GM23338 (cell line): ENCODE data around the gene SGK1. TPM values are rescaled to one million over a fixed set of nuclear protein-coding genes. Genes with fewer than 3 reads are reported as not detected.

ENCODE experiments used
- ATAC-seq: fragments of 200-7000 bp; cut with Tn5 transposase; 3 replicates; pipeline ENCODE4 v1.9.1; 2020
- DNase-seq: peaks from one replicate; pipeline ENCODE4 v3.0.0-alpha.2; 2015; ENCODE audit warnings: low spot score
- H2AFZ ChIP-seq: fragments of 200-600 bp; sonication (generic); 2 replicates; pipeline ENCODE4 v1.8.0; 2016; ENCODE audit warnings: antibody characterized with exemption, mild to moderate bottlenecking, moderate library complexity
- H3F3A ChIP-seq: fragments of 200-600 bp; sonication (generic); replicated peaks from 2 replicates; pipeline ENCODE4 v1.8.0; 2017; ENCODE audit warnings: antibody characterized with exemption, mixed run types, low read depth
- H3K27ac ChIP-seq: fragments of 200-600 bp; sonication (generic); 2 replicates; pipeline ENCODE4 v1.6.1; 2016; ENCODE audit warnings: low read depth
- H3K27me3 ChIP-seq: fragments of 200-600 bp; sonication (generic); 2 replicates; pipeline ENCODE4 v1.8.0; 2016; ENCODE audit warnings: mild to moderate bottlenecking, mixed run types, moderate library complexity; ENCODE audit not compliant: insufficient read depth
- H3K36me3 ChIP-seq: fragments of 200-600 bp; sonication (generic); 2 replicates; pipeline ENCODE4 v1.8.0; 2016; ENCODE audit warnings: mild to moderate bottlenecking; ENCODE audit not compliant: insufficient read depth
- H3K4me1 ChIP-seq: fragments of 200-600 bp; sonication (generic); 2 replicates; pipeline ENCODE4 v1.8.0; 2016; ENCODE audit warnings: mild to moderate bottlenecking, moderate library complexity; ENCODE audit not compliant: insufficient read depth
- H3K4me2 ChIP-seq: fragments of 200-600 bp; sonication (generic); 2 replicates; pipeline ENCODE4 v1.7.1; 2017; ENCODE audit warnings: mixed run types
- H3K4me3 ChIP-seq: fragments of 200-600 bp; sonication (generic); 2 replicates; pipeline ENCODE4 v1.6.1; 2016; ENCODE audit warnings: mixed run types
- H3K79me2 ChIP-seq: fragments of 200-600 bp; sonication (generic); replicated peaks from 2 replicates; pipeline ENCODE4 v1.8.0; 2017; ENCODE audit warnings: mild to moderate bottlenecking; ENCODE audit not compliant: insufficient read depth
- H3K9me2 ChIP-seq: fragments of 200-600 bp; sonication (generic); 2 replicates; pipeline ENCODE4 v1.8.0; 2017; ENCODE audit not compliant: insufficient read depth
- H4K20me1 ChIP-seq: fragments of 200-600 bp; sonication (generic); replicated peaks from 2 replicates; pipeline ENCODE4 v1.8.0; 2017; ENCODE audit warnings: mild to moderate bottlenecking; ENCODE audit not compliant: insufficient read depth
- H3K27ac Mint-ChIP-seq: 2 replicates; pipeline ENCODE4 v1.8.0; 2020; ENCODE audit warnings: inconsistent platforms, mild to moderate bottlenecking, moderate library complexity, mixed read lengths
- H3K27me3 Mint-ChIP-seq: 3 replicates; pipeline ENCODE4 v1.8.0; 2022; ENCODE audit warnings: low read depth, mild to moderate bottlenecking, moderate library complexity, mixed read lengths, inconsistent platforms; ENCODE audit not compliant: insufficient read depth, poor library complexity
- H3K36me3 Mint-ChIP-seq: 3 replicates; pipeline ENCODE4 v1.8.0; 2021; ENCODE audit warnings: low read depth, mild to moderate bottlenecking, inconsistent platforms, moderate library complexity, mixed read lengths
- H3K4me1 Mint-ChIP-seq: 3 replicates; pipeline ENCODE4 v1.8.0; 2020; ENCODE audit warnings: mild to moderate bottlenecking, inconsistent platforms, mixed read lengths
- H3K4me3 Mint-ChIP-seq: 3 replicates; pipeline ENCODE4 v1.8.0; 2021; ENCODE audit warnings: moderate library complexity, mild to moderate bottlenecking, inconsistent platforms, mixed read lengths
- H3K9me3 Mint-ChIP-seq: 3 replicates; pipeline ENCODE4 v1.8.0; 2020; ENCODE audit warnings: moderate library complexity, mild to moderate bottlenecking, inconsistent platforms, mixed read lengths
- CREB1 ChIP-seq: fragments of 250-450 bp; sonication (Bioruptor Pico); IDR thresholded peaks from 2 replicates; pipeline ENCODE4 v1.5.0; 2020; ENCODE audit warnings: low read depth, mild to moderate bottlenecking, moderate library complexity
- EZH2 ChIP-seq: fragments of 200-600 bp; sonication (generic); IDR thresholded peaks from one replicate; pipeline ENCODE4 v1.8.0; 2017; ENCODE audit warnings: antibody characterized with exemption, mild to moderate bottlenecking, low read depth; ENCODE audit not compliant: unreplicated experiment
- EZH2phosphoT487 ChIP-seq: fragments of 200-600 bp; sonication (generic); IDR thresholded peaks from one replicate; pipeline ENCODE4 v1.8.1; 2018; ENCODE audit warnings: antibody characterized with exemption; ENCODE audit not compliant: unreplicated experiment
- JUNB ChIP-seq: IDR thresholded peaks from one replicate; pipeline ENCODE4 v1.6.1; 2016; ENCODE audit warnings: antibody characterized with exemption; ENCODE audit not compliant: unreplicated experiment
- NANOG ChIP-seq: IDR thresholded peaks from 2 replicates; pipeline ENCODE4 v1.6.1; 2016; ENCODE audit warnings: antibody characterized with exemption, borderline replicate concordance
- POLR2AphosphoS5 ChIP-seq: IDR thresholded peaks from 2 replicates; pipeline ENCODE4 v1.6.1; 2016; ENCODE audit warnings: antibody characterized with exemption, low read depth
- STAT1 ChIP-seq: IDR thresholded peaks from one replicate; pipeline ENCODE4 v1.6.1; 2016; ENCODE audit warnings: antibody characterized with exemption; ENCODE audit not compliant: unreplicated experiment
- ZNF114 ChIP-seq: fragments of 250-450 bp; sonication (Bioruptor Pico); IDR thresholded peaks from 2 replicates; pipeline ENCODE4 v1.5.0; 2020; ENCODE audit warnings: mild to moderate bottlenecking, moderate library complexity
- ZNF331 ChIP-seq: fragments of 250-450 bp; sonication (Bioruptor Pico); IDR thresholded peaks from 2 replicates; pipeline ENCODE4 v1.5.0; 2020; ENCODE audit warnings: low read depth, mild to moderate bottlenecking, moderate library complexity
- polyA plus RNA-seq: library from polyadenylated mRNA; unstranded; fragments of >200 nt; fragmentation: Nextera tagmentation; extraction: Ambion mirVana; gene quantifications from 2 replicates; pipeline ENCODE4 v1.2.1, GENCODE V29; 2016
- total RNA-seq: library from RNA; depleted of rRNA; stranded (reverse); fragments of >200 nt; shearing (Covaris generic); gene quantifications from 2 replicates; pipeline ENCODE4 v1.2.3, GENCODE V29; 2014
- TF ChIP-seq, protein P1 (sequence below): fragments of 250-450 bp; sonication (Bioruptor Pico); IDR thresholded peaks from 2 replicates; pipeline ENCODE4 v1.5.0; 2020; ENCODE audit warnings: mild to moderate bottlenecking, moderate library complexity
- TF ChIP-seq, protein P2 (sequence below), 2 experiments: fragments of 200-600 bp in 1 of 2; sonication (generic) in 1 of 2; conservative IDR thresholded peaks; 2 replicates each; pipeline versions ENCODE4 v1.5.1 to v1.6.1; 2016 to 2017; ENCODE audit warnings: antibody characterized with exemption in 2 of 2, low read depth in 2 of 2, mild to moderate bottlenecking in 2 of 2, moderate library complexity in 1 of 2
- TF ChIP-seq, protein P3 (sequence below): IDR thresholded peaks from 2 replicates; pipeline ENCODE4 v1.6.1; 2016; ENCODE audit warnings: antibody characterized with exemption
- TF ChIP-seq, protein P4 (sequence below): IDR thresholded peaks from one replicate; pipeline ENCODE4 v1.6.1; 2018; ENCODE audit warnings: antibody characterized with exemption; ENCODE audit not compliant: unreplicated experiment

SGK1 gene
- total and polyA plus RNA-seq, 2 experiments from 2014 or later = 16.3 to 37.2 TPM

DNA sequence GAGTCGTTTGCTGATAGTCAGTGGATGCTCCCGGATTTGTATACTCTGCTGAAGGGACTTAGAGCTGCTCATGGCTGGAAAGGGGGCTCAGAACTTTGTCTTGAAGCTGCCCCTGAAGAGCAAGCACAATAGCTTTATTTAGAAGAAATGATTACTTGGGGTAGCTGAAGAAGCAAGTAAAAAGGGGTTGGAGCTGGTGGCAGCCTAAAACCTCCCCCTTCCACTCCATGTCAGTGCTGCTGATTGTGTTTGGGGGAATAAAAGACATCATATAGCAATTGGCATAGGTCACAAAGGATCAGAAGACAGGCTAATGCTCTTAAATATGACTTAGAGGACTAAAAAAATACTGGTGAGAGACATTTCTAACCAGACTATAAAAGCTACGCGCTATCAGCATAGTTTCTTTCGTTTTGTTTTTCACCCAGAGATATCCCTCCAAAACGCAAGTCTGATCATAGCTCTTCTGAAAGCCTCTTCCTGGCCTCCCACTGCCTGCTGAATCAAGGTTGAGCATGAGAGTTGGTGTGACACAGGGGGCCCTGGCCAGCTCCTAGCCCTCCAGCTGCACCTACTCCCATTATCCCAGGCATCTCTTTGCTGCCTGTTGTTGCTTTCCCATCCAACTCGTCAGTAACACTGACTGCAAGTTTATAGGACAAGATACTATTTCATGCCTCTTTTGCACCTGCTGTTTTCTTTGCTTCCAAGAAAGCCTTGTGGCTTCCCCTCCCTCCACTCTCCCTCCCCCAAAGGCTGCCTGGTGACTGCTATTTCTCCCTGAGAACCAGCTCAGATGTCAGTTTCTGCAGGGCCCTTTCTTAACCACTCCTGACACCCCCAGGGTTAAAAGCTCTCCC is 33.9 kb upstream of the SGK1 start:
- peaks cover 17% of the 10 kb centered on the region for H3K9me3 Mint-ChIP-seq
- peaks cover 4% of the 10 kb centered on the region for H3K27me3 Mint-ChIP-seq
- Histone ChIP-seq H3K4me1 (peaks cover 13% of the 10 kb centered on the region; the same call in 1 of the 2 replicates), H3K9me2 (0 out of 2 replicates have a peak, but pooled peaks cover 1% of the 10 kb centered on the region), H3K4me3 (no peak overlapping the region), H3K27ac (no peak overlapping the region), H3K36me3 (no peaks in the 10 kb centered on the region), H3F3A (no peaks in the 10 kb centered on the region), H2AFZ (peak overlapping the region; percentile 86), H3K4me2 (no peak overlapping the region), H4K20me1 (no peaks in the 10 kb centered on the region), H3K79me2 (no peaks in the 10 kb centered on the region), H3K27me3 (no peaks in the 10 kb centered on the region)
- H3K4me3 Mint-ChIP-seq = no peak overlapping the region
- H3K27ac Mint-ChIP-seq = no peak overlapping the region
- H3K4me1 Mint-ChIP-seq = peaks cover 28% of the 10 kb centered on the region
- TF ChIP-seq NANOG (no peak), CREB1 (CRISPR knock-in tag) (no peak), POLR2AphosphoS5 (no peak), STAT1 (no peak), ZNF114 (CRISPR knock-in tag) (no peak), EZH2 (no peak), ZNF331 (CRISPR knock-in tag) (no peak), JUNB (no peak), EZH2phosphoT487 (no peak)
- TF ChIP-seq, protein P1, sequence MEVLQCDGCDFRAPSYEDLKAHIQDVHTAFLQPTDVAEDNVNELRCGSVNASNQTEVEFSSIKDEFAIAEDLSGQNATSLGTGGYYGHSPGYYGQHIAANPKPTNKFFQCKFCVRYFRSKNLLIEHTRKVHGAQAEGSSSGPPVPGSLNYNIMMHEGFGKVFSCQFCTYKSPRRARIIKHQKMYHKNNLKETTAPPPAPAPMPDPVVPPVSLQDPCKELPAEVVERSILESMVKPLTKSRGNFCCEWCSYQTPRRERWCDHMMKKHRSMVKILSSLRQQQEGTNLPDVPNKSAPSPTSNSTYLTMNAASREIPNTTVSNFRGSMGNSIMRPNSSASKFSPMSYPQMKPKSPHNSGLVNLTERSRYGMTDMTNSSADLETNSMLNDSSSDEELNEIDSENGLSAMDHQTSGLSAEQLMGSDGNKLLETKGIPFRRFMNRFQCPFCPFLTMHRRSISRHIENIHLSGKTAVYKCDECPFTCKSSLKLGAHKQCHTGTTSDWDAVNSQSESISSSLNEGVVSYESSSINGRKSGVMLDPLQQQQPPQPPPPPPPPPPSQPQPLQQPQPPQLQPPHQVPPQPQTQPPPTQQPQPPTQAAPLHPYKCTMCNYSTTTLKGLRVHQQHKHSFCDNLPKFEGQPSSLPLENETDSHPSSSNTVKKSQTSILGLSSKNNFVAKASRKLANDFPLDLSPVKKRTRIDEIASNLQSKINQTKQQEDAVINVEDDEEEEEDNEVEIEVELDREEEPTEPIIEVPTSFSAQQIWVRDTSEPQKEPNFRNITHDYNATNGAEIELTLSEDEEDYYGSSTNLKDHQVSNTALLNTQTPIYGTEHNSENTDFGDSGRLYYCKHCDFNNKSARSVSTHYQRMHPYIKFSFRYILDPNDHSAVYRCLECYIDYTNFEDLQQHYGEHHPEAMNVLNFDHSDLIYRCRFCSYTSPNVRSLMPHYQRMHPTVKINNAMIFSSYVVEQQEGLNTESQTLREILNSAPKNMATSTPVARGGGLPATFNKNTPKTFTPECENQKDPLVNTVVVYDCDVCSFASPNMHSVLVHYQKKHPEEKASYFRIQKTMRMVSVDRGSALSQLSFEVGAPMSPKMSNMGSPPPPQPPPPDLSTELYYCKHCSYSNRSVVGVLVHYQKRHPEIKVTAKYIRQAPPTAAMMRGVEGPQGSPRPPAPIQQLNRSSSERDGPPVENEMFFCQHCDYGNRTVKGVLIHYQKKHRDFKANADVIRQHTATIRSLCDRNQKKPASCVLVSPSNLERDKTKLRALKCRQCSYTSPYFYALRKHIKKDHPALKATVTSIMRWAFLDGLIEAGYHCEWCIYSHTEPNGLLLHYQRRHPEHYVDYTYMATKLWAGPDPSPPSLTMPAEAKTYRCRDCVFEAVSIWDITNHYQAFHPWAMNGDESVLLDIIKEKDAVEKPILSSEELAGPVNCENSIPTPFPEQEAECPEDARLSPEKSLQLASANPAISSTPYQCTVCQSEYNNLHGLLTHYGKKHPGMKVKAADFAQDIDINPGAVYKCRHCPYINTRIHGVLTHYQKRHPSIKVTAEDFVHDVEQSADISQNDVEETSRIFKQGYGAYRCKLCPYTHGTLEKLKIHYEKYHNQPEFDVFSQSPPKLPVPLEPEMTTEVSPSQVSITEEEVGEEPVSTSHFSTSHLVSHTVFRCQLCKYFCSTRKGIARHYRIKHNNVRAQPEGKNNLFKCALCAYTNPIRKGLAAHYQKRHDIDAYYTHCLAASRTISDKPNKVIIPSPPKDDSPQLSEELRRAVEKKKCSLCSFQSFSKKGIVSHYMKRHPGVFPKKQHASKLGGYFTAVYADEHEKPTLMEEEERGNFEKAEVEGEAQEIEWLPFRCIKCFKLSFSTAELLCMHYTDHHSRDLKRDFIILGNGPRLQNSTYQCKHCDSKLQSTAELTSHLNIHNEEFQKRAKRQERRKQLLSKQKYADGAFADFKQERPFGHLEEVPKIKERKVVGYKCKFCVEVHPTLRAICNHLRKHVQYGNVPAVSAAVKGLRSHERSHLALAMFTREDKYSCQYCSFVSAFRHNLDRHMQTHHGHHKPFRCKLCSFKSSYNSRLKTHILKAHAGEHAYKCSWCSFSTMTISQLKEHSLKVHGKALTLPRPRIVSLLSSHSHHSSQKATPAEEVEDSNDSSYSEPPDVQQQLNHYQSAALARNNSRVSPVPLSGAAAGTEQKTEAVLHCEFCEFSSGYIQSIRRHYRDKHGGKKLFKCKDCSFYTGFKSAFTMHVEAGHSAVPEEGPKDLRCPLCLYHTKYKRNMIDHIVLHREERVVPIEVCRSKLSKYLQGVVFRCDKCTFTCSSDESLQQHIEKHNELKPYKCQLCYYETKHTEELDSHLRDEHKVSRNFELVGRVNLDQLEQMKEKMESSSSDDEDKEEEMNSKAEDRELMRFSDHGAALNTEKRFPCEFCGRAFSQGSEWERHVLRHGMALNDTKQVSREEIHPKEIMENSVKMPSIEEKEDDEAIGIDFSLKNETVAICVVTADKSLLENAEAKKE (CRISPR knock-in tag) = no peak
- TF ChIP-seq, protein P2, sequence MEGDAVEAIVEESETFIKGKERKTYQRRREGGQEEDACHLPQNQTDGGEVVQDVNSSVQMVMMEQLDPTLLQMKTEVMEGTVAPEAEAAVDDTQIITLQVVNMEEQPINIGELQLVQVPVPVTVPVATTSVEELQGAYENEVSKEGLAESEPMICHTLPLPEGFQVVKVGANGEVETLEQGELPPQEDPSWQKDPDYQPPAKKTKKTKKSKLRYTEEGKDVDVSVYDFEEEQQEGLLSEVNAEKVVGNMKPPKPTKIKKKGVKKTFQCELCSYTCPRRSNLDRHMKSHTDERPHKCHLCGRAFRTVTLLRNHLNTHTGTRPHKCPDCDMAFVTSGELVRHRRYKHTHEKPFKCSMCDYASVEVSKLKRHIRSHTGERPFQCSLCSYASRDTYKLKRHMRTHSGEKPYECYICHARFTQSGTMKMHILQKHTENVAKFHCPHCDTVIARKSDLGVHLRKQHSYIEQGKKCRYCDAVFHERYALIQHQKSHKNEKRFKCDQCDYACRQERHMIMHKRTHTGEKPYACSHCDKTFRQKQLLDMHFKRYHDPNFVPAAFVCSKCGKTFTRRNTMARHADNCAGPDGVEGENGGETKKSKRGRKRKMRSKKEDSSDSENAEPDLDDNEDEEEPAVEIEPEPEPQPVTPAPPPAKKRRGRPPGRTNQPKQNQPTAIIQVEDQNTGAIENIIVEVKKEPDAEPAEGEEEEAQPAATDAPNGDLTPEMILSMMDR (conservative IDR thresholded peaks at IDR 0.05; ENCODE audit: low read depth in 2 of 2) = no peak
- TF ChIP-seq, protein P3, sequence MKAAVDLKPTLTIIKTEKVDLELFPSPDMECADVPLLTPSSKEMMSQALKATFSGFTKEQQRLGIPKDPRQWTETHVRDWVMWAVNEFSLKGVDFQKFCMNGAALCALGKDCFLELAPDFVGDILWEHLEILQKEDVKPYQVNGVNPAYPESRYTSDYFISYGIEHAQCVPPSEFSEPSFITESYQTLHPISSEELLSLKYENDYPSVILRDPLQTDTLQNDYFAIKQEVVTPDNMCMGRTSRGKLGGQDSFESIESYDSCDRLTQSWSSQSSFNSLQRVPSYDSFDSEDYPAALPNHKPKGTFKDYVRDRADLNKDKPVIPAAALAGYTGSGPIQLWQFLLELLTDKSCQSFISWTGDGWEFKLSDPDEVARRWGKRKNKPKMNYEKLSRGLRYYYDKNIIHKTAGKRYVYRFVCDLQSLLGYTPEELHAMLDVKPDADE = no peak
- TF ChIP-seq, protein P4, sequence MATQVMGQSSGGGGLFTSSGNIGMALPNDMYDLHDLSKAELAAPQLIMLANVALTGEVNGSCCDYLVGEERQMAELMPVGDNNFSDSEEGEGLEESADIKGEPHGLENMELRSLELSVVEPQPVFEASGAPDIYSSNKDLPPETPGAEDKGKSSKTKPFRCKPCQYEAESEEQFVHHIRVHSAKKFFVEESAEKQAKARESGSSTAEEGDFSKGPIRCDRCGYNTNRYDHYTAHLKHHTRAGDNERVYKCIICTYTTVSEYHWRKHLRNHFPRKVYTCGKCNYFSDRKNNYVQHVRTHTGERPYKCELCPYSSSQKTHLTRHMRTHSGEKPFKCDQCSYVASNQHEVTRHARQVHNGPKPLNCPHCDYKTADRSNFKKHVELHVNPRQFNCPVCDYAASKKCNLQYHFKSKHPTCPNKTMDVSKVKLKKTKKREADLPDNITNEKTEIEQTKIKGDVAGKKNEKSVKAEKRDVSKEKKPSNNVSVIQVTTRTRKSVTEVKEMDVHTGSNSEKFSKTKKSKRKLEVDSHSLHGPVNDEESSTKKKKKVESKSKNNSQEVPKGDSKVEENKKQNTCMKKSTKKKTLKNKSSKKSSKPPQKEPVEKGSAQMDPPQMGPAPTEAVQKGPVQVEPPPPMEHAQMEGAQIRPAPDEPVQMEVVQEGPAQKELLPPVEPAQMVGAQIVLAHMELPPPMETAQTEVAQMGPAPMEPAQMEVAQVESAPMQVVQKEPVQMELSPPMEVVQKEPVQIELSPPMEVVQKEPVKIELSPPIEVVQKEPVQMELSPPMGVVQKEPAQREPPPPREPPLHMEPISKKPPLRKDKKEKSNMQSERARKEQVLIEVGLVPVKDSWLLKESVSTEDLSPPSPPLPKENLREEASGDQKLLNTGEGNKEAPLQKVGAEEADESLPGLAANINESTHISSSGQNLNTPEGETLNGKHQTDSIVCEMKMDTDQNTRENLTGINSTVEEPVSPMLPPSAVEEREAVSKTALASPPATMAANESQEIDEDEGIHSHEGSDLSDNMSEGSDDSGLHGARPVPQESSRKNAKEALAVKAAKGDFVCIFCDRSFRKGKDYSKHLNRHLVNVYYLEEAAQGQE = no peak
- H3K36me3 Mint-ChIP-seq = peaks cover 21% of the 10 kb centered on the region; the same call in 2 of the 3 replicates
- ATAC-seq = peak; percentile 77
- DNase-seq = peak; percentile 9
